Colonic mucosa (tissue), 4 donors: ENCODE results near the gene SUDS3. TPM values are rescaled to one million over a fixed set of nuclear protein-coding genes. Genes with fewer than 3 reads are reported as not detected.

Experiments used
- DNase-seq: peaks from one replicate; pipeline ENCODE4 v3.0.0-alpha.2; 2020
- H3K27ac ChIP-seq: fragments of 200-600 bp; one replicate; pipeline ENCODE4 v1.8.0; 2021
- H3K27me3 ChIP-seq: fragments of 200-600 bp; one replicate; pipeline ENCODE4 v1.8.0; 2021
- H3K36me3 ChIP-seq: fragments of 200-600 bp; one replicate; pipeline ENCODE4 v1.8.0; 2021
- H3K4me1 ChIP-seq: fragments of 200-600 bp; one replicate; pipeline ENCODE4 v1.8.0; 2021; ENCODE audit warnings: mild to moderate bottlenecking
- H3K4me3 ChIP-seq: fragments of 200-600 bp; one replicate; pipeline ENCODE4 v1.8.0; 2021
- H3K9ac ChIP-seq, 2 donors: one replicate each; pipeline ENCODE4 v1.7.0; 2013; ENCODE audit warnings: control low read depth in 2 of 2, low read depth in 2 of 2, low read length in 2 of 2
- H3K9me3 ChIP-seq: fragments of 200-600 bp; one replicate; pipeline ENCODE4 v1.8.0; 2021
- intact Hi-C: fragments of 100-400 bp; cut with DNase I; formaldehyde crosslinking; loops from one replicate; pipeline ENCODE4 v1.14.1; 2022
- total RNA-seq, 2 donors: library from RNA; stranded (reverse); fragmentation: NEBNext Ultra II Directional in 1 of 2; extraction: Animal tissue kit (Norgen Biotek cat#: 25700) in 1 of 2; gene quantifications; one replicate each; pipeline ENCODE4 v1.2.1, GENCODE V29; 2021
- TF ChIP-seq, protein P1 (sequence below): fragments of 200-600 bp; IDR thresholded peaks from one replicate; pipeline ENCODE4 v1.8.0; 2022; ENCODE audit warnings: antibody characterized with exemption, mild to moderate bottlenecking
- donor health status: healthy.
- donor health status: DM: no; HTN: no; CAD: no.
- donor health status: DM: no; HTN: no; CAD: no.

Gene SUDS3
- total RNA-seq, 2 donors from 2014 or later, result 42.0 to 51.8 TPM

- DNase-seq, result peak; percentile 98
- Histone ChIP-seq H3K4me3 (peak within 1 kb of the TSS; percentile 95), H3K9ac (peak within 1 kb of the TSS; percentile 91 to 96), H3K27me3 (no peaks in the 10 kb centered on the region), H3K4me1 (no peaks in the 10 kb centered on the region), H3K27ac (peak within 1 kb of the TSS; percentile 86), H3K9me3 (no peaks in the 10 kb centered on the region), H3K36me3 (no peaks in the 10 kb centered on the region)
- TF ChIP-seq, protein P1, sequence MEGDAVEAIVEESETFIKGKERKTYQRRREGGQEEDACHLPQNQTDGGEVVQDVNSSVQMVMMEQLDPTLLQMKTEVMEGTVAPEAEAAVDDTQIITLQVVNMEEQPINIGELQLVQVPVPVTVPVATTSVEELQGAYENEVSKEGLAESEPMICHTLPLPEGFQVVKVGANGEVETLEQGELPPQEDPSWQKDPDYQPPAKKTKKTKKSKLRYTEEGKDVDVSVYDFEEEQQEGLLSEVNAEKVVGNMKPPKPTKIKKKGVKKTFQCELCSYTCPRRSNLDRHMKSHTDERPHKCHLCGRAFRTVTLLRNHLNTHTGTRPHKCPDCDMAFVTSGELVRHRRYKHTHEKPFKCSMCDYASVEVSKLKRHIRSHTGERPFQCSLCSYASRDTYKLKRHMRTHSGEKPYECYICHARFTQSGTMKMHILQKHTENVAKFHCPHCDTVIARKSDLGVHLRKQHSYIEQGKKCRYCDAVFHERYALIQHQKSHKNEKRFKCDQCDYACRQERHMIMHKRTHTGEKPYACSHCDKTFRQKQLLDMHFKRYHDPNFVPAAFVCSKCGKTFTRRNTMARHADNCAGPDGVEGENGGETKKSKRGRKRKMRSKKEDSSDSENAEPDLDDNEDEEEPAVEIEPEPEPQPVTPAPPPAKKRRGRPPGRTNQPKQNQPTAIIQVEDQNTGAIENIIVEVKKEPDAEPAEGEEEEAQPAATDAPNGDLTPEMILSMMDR, result no peak
- intact Hi-C loops, result no loop called here
These were observed 3.5 kb upstream of the SUDS3 start, which contains the start of gene TAOK3 for GRCh38 chr12:118372541-118373495. TSS of gene TAOK3 (minus strand) at chr12:118372907. CDS start at chr12:118255567, 117,340 bp downstream.

- DNase-seq, result peak; percentile 28
- H3K27ac ChIP-seq, result peak overlapping the region; percentile 86
- H3K9ac ChIP-seq, result peak overlapping the region; percentile 65 to 92
- intact Hi-C loops, result no loop called here
- H3K4me3 ChIP-seq, result peak overlapping the region; percentile 95
- TF ChIP-seq, protein P1, result no peak
- H3K27me3 ChIP-seq, result no peaks in the 10 kb centered on the region
- H3K9me3 ChIP-seq, result no peaks in the 10 kb centered on the region
- H3K4me1 ChIP-seq, result no peaks in the 10 kb centered on the region
- no peaks in the 10 kb centered on the region for H3K36me3 ChIP-seq
These were observed 2.7 kb upstream of the SUDS3 start for GRCh38 chr12:118373616-118374015.

DNA sequence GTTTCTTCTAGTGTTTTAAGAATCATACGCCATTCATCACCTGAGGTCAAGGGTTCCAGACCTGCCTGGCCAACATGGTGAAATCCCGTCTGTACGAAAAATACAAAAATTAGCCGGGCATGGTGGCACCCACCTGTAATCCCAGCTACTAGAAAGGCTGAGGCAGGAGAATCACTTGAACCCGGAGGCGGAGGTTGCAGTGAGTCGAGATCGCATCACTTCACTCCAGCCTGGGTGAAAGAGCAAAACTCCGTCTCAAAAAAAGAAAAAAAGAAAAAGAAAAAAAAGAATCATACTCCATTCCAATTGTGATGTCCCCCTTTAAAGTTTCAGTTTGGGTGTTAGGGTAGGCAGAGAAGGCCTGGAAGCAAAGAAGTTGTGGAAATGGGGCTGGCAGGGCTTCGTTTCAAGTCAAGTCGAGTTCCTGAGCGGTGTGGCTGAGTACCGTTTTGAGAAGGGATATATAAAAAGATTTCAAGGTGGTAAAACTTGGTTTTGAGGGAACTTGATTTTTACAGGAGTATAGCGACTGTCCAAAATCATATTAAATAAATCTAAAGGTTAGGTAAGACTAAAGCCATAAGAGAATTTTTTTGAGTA is 2.1 kb upstream of the SUDS3 start:
- H3K27ac ChIP-seq, result peak overlapping the region; percentile 86
- TF ChIP-seq, protein P1, result no peak
- intact Hi-C loops, result no loop called here

DNA sequence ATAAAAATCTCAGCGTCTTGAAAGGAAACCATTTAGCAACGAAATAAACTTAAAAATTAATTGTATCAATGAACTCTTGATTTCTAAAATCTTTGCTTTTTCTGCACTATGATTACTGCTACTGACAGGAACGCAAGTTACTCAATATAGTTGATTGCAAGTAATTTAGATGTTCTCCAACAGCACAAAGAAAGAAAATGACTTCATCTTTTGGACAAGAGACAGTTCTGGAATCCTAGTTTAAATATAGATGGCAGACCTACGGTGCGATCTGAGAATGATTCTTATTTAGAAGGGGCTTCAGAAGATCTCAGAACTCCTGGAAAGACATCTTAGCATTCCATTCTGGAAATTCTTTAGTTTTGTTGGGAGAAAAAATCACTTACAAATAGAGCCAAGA is 1.4 kb upstream of the SUDS3 start:
- Histone ChIP-seq H3K27me3 (no peaks in the 10 kb centered on the region), H3K27ac (no peak overlapping the region), H3K9me3 (no peaks in the 10 kb centered on the region), H3K9ac (no peak overlapping the region), H3K36me3 (no peaks in the 10 kb centered on the region), H3K4me1 (no peaks in the 10 kb centered on the region), H3K4me3 (no peak overlapping the region)
- intact Hi-C loops, result loop anchor here (5.0 kb wide), 1 partner anchor 253 kb away; no protein-coding TSS in a partner anchor
- DNase-seq, result no peak
- TF ChIP-seq, protein P1, result no peak

More for the DNA sequence above, 2.1 kb upstream of the SUDS3 start:
- no peaks in the 10 kb centered on the region for H3K4me1 ChIP-seq
- H3K9me3 ChIP-seq, result no peaks in the 10 kb centered on the region
- no peaks in the 10 kb centered on the region for H3K36me3 ChIP-seq
- H3K9ac ChIP-seq, result peak overlapping the region in 1 of 2 donors; percentile 92
- no peak overlapping the region for H3K4me3 ChIP-seq
- H3K27me3 ChIP-seq, result no peaks in the 10 kb centered on the region
- DNase-seq, result no peak

- H3K4me1 ChIP-seq, result no peaks in the 10 kb centered on the region
- intact Hi-C loops, result loop anchor here (5.0 kb wide), 1 partner anchor 253 kb away; no protein-coding TSS in a partner anchor
These were observed 1.0 kb upstream of the SUDS3 start for GRCh38 chr12:118375348-118375747.

More at GRCh38 chr12:118375348-118375747, 1.0 kb upstream of the SUDS3 start:
- H3K27ac ChIP-seq, result peak overlapping the region; percentile 93
- H3K9me3 ChIP-seq, result no peaks in the 10 kb centered on the region
- TF ChIP-seq, protein P1, result no peak
- H3K9ac ChIP-seq, result no peak overlapping the region
- H3K27me3 ChIP-seq, result no peaks in the 10 kb centered on the region
- no peaks in the 10 kb centered on the region for H3K36me3 ChIP-seq
- no peak for DNase-seq
- no peak overlapping the region for H3K4me3 ChIP-seq
